COR-L47 (cell line): Measurements from ENCODE around the gene AMZ1.
"Not testable (repeated sequence)": the region's sequence is repeated elsewhere in the genome, so short reads cannot be mapped to it uniquely, and the experiment has no call there.

Experiments used
- DNase-seq: peaks from one replicate; lab custom pipeline; 2025; lab: John Stamatoyannopoulos, UW

The AMZ1 gene

DNA sequence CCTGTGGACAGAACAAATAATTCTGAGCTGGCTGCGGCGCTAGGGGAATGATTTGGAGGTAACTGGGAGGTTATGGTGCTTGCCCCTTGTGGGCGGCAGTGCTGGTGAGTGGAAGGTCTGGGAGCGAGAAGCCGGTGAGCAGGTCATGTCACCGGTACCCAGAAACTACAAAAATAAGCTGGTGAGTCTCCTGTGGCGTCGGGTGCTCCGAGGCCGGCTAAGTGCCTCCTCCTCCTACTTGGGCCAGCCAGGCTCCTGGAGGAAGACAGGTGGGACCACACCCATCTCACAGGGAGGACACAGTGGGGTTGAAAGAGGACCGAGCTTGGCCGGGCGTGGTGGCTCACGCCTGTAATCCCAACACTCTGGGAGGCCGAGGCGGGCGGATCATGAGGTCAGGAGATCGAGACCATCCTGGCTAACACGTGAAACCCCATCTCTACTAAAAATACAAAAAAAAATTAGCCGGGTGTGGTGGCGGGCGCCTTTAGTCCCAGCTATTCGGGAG is 4.0 kb downstream of the AMZ1 start:
- DNase-seq, result not testable (repeated sequence)

GRCh38 chr7:2692543-2692942 is 4.5 kb downstream of the AMZ1 start:
- DNase-seq, result no peak

GRCh38 chr7:2693420-2694121 is 5.6 kb downstream of the AMZ1 start:
- DNase-seq, result not testable (repeated sequence)

- DNase-seq, result not testable (repeated sequence)
These were observed 6.1 kb downstream of the AMZ1 start for GRCh38 chr7:2694122-2694436.

- DNase-seq, result no peak
These were observed 10.7 kb downstream of the AMZ1 start for GRCh38 chr7:2698581-2699288.

GRCh38 chr7:2699289-2699620 is 11.3 kb downstream of the AMZ1 start:
- no peak for DNase-seq

DNA sequence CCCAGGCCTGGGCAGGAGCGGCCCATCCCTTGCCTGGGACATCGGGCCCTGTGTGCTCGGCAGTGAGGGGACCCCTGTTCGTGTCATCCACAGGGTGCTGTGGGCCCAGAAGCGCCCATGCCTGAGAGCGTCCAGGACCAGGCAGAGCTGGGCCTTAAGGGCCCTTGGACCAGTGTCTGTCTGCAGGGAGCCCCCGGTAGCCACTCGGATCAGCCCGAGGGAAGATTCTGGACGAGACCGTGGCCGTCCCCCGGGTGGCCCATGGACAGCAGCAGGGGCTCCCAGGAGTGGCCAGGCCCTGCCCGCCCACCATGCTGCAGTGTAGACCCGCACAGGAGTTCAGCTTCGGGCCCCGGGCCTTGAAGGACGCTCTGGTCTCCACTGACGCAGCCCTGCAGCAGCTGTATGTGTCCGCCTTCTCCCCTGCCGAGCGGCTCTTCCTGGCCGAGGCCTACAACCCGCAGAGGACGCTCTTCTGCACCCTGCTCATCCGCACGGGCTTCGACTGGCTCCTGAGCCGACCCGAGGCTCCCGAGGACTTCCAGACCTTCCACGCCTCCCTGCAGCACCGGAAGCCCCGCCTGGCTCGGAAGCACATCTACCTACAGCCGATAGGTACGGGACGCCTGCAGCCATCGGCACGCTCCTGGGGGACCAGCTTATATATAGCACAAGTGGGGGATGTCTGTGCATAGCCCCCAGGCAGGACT is 12.3 kb downstream of the AMZ1 start:
- DNase-seq, result no peak

DNA sequence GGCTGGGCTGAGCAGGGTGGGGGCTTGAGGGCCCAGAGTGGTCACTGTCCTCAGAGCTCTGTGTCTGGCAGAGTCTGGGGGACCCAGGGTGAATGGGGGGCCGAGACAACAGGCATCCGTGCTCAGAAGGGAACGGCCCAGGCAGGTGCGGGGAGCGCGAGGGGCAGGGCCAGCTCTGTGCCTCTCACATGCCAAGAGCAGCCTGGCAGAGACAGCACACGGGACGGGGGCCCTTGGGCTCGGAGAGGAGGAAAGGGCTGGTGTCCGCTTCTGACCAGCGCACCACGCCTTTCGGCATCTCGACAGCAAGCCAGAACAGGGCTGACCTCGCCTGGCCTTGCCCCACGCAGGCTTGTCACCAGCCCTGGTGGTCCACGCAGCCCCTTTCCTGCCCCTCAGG is 13.4 kb downstream of the AMZ1 start:
- no peak for DNase-seq

DNA sequence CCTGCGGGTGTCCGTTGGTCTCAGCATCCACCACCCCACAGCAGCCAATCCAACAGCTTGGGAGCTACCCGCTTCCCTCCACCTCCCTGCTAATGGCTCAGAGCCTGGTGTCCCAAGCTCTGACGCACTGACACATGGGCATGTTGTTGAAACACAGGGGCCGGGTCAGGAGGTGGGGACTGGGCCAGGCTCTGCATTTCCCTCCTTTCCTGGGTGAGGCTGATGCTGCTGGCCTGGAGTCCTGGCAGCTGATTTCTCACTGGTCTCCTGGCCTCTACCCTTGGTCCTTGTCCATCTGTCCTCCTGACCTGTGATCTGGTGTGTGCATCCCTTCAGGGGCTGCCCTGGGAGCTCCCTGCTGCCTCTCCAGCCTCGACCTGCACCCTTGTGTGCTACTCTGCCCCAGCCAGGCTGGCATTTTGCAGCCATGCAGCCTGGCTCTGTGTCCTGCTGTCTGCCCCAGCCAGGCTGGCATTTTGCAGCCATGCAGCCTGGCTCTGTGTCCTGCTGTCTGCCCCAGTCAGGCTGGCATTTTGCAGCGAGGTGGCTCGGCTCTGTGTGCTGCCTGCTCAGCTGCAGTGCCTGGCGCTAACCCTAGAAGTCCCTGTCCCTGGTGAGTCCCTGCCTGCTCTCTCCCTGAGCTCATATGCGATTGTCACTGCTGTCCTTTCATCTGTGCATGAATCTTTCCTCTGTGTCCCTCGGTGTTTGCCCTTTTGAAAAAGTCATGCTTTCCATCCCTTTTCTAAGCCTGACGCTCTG is 14.0 kb downstream of the AMZ1 start:
- no peak for DNase-seq

DNA sequence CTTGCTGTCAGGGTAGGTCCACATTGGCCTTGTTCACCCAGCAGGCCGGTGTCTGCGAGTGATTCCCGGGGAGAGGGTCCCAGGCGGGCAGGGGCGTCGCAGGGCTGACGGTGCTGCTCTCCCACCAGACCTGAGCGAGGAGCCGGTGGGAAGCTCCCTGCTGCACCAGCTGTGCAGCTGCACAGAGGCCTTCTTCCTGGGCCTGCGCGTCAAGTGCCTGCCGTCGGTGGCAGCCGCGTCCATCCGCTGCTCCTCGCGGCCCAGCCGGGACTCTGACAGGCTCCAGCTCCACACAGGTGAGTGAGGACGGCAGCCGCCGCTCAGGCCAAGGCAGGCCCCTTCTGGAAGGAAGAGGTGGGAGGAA is 14.6 kb downstream of the AMZ1 start:
- DNase-seq, result no peak

GRCh38 chr7:2705371-2706096 is 17.5 kb downstream of the AMZ1 start:
- DNase-seq, result no peak

DNA sequence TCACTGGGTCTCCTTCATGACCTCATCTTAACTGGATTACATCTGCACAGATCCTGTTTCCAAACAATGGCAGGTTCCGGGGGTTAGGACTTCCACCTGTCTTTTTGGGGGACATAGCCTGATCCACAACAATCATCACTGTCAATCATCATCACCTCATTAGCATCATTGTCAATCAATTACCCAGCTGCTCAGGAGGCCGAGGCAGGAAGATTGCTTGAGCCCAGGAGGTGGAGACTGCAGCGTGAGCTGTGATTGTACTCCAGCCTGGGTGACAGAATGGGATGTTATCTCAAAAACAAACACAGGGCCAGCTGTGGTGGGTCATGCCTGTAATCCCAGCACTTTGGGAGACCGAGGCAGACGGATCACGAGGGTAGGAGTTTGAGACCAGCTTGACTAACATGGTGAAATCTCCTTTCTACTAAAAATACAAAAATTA is 18.7 kb downstream of the AMZ1 start:
- no peak for DNase-seq

DNA sequence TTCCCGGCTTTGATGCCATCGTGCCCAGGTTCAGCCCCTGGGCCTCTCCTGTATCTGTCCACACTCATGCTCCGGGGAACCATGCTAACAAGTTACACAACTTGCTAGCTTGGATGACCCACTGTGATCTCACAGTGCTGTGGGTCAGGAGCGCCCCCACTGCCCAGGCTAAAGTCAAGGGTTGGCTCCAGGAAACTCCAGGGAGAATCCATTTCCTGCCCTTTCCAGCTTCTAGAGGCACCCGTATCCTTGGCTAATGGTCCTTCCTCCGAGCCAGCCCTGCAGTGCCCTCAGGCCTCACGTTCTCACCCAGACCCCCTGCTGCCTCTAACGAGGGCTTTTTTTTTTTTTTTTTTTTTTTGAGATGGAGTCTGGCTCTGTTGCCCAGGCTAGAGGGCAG is 19.5 kb downstream of the AMZ1 start:
- no peak for DNase-seq

- DNase-seq, result no peak
These were observed 20.0 kb downstream of the AMZ1 start for GRCh38 chr7:2708041-2708440.

DNA sequence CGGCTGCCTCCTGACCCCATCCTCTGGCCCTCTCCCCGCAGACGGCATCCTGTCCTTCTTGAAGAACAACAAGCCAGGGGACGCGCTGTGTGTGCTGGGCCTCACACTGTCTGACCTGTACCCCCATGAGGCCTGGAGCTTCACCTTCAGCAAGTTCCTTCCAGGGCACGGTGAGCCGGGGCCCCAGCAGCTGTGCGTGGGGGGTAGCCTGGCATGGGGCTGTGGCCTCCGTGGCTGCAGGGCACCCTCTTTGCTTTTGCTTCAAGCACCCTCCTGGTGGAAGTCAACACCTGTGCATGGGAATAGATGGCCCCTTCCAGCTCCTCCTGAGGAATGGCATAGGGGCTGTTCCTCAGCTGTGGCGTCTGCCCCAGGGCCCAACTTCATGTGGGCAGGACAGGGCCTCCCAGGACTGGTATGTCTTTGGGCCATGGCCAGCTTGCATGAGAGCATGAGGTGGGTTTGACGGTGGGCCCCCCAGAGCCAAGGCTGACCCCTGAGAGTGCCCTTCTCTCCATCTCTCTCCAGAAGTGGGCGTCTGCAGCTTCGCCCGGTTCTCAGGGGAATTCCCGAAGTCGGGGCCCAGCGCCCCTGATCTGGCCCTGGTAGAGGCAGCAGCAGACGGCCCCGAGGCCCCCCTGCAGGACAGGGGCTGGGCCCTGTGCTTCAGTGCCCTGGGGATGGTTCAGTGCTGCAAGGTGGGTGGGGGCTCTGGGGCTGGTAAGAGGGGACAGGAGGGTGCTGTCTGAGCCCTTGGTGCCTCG is 20.7 kb downstream of the AMZ1 start:
- DNase-seq, result no peak

GRCh38 chr7:2709553-2710285 is 21.7 kb downstream of the AMZ1 start:
- DNase-seq, result peak; percentile 23

DNA sequence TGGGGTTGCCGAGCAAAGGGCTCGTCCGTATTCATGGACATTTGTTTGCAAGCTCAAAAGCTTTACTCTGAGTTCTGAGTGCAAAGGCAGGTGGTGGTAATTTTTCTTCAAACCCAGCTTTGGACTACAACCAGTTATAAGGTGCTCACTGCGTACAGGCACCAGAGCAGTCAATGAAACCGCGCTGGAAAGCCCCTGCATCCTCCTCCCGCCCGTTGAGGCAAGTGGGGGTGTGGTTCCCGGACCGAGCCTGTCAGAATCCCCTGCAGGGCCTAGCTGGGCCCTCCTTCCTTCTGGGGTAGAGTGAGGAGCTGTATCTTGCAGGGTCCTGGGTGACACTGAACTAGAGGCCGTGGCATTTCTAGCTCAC is 22.3 kb downstream of the AMZ1 start:
- DNase-seq, result no peak

DNA sequence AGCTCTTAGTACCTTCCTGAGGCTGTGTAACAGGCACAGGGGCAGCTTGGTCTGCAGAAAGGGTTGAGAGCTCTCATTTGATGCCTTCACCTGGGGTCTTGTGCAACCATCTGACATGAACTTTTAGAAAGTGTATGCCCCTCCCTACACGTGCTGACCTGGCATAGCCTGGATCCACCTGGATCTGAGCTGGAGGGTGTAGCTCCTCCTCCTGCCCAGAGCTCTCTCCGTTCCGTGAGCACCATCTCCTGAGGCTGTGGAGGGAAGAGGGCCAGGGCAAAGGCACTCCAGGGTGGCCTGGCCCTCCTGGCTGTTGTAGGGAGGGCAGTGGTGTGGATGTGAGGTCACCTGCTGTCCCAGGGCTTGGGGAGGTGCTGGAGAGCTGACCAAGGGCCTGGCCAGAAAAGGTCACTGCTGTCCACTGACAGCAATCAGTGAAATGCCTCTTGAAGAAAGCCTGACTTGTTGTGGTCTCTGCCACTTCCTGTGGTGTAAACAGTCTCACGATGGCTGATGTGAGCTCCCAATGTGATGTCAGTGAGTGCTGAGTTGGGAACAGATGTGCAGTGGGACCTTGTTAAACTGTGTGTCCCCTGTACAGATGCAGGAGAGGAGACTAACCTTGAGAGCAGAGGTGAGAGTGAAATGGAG is 23.0 kb downstream of the AMZ1 start:
- DNase-seq, result no peak

GRCh38 chr7:2711895-2712675 is 24.1 kb downstream of the AMZ1 start:
- no peak for DNase-seq
